ENCODE results near the gene DNAAF3.

GRCh38 chr19:55156202-55157063 is 10.0 kb downstream of the DNAAF3 start:
- TF ChIP-seq CTCF (IDR thresholded peaks at IDR 0.05) = no peak
- no peak for TF ChIP-seq POLR2A (IDR thresholded peaks at IDR 0.05)
